Activated CD4-positive, alpha-beta memory T cell treated with anti-CD3 and anti-CD28 coated beads, Interleukin-2, amount 10 ng/mL, durations not matched to agents 7 days and 5 days (primary cell): Measurements from ENCODE around the gene LRP2BP. TPM values are rescaled to one million over a fixed set of nuclear protein-coding genes. Genes with fewer than 3 reads are reported as not detected.

Experiments
- CTCF ChIA-PET: fragments of 350-600 bp; sonication (Branson Sonifier 250); formaldehyde crosslinking; loops from one replicate; lab custom pipeline; 2021; ENCODE audit warnings: antibody characterized with exemption, inconsistent platforms; lab: Charles Lee
- POLR2A ChIA-PET: fragments of 350-600 bp; sonication (Branson Sonifier 250); formaldehyde crosslinking; loops from one replicate; lab custom pipeline; 2021; ENCODE audit warnings: antibody characterized with exemption; lab: Charles Lee
- DNase-seq: peaks from one replicate; pipeline ENCODE4 v3.0.0-alpha.2; 2020
- H3K27ac Mint-ChIP-seq: one replicate; pipeline ENCODE4 v1.8.0; 2021; ENCODE audit warnings: mild to moderate bottlenecking, mixed read lengths
- H3K27me3 Mint-ChIP-seq: one replicate; pipeline ENCODE4 v1.8.0; 2021; ENCODE audit warnings: mixed read lengths
- H3K36me3 Mint-ChIP-seq: one replicate; pipeline ENCODE4 v1.8.0; 2021; ENCODE audit warnings: low read depth, mixed read lengths
- H3K4me1 Mint-ChIP-seq: one replicate; pipeline ENCODE4 v1.8.0; 2021; ENCODE audit warnings: mixed read lengths
- H3K4me3 Mint-ChIP-seq: one replicate; pipeline ENCODE4 v1.8.0; 2021; ENCODE audit warnings: mild to moderate bottlenecking, mixed read lengths
- H3K9me3 Mint-ChIP-seq: one replicate; pipeline ENCODE4 v1.8.0; 2021; ENCODE audit warnings: mixed read lengths
- total RNA-seq, 2 experiments: library from RNA; stranded (reverse); gene quantifications; one replicate each; pipeline ENCODE4 v1.2.3, GENCODE V29; 2021

The LRP2BP gene
- total RNA-seq, 2 experiments from 2014 or later: 1.1 to 1.2 TPM

GRCh38 chr4:185412412-185412811, 16.7 kb upstream of the LRP2BP start:
- H3K4me1 Mint-ChIP-seq: no peaks in the 10 kb centered on the region
- POLR2A ChIA-PET: interaction anchor here (1.2 to 1.4 kb wide), 2 partner anchors 9 to 13 kb away, joined by 4 to 5 read pairs; partner anchors contain the start of gene UFSP2
- no peak overlapping the region for H3K4me3 Mint-ChIP-seq
- no peak for DNase-seq
- no peaks in the 10 kb centered on the region for H3K27me3 Mint-ChIP-seq
- H3K36me3 Mint-ChIP-seq: peaks cover 34% of the 10 kb centered on the region
- H3K9me3 Mint-ChIP-seq: no peaks in the 10 kb centered on the region
- no peak overlapping the region for H3K27ac Mint-ChIP-seq
- CTCF ChIA-PET: no interaction called here

GRCh38 chr4:185411849-185412248, 16.1 kb upstream of the LRP2BP start:
- no peak for DNase-seq
- H3K4me3 Mint-ChIP-seq: no peak overlapping the region
- H3K27ac Mint-ChIP-seq: no peak overlapping the region
- no peaks in the 10 kb centered on the region for H3K9me3 Mint-ChIP-seq
- ChIA-PET CTCF (no interaction called here), POLR2A (interaction anchor here (1.2 to 1.4 kb wide), 2 partner anchors 9 to 14 kb away, joined by 4 to 5 read pairs; partner anchors contain the start of gene UFSP2)
- no peaks in the 10 kb centered on the region for H3K27me3 Mint-ChIP-seq
- no peaks in the 10 kb centered on the region for H3K4me1 Mint-ChIP-seq
- H3K36me3 Mint-ChIP-seq: peaks cover 32% of the 10 kb centered on the region

- DNase-seq: no peak
- H3K27ac Mint-ChIP-seq: no peak overlapping the region
- peaks cover 7% of the 10 kb centered on the region for H3K4me1 Mint-ChIP-seq
- H3K27me3 Mint-ChIP-seq: no peaks in the 10 kb centered on the region
- no peaks in the 10 kb centered on the region for H3K9me3 Mint-ChIP-seq
- POLR2A ChIA-PET: no interaction called here
- peaks cover 29% of the 10 kb centered on the region for H3K36me3 Mint-ChIP-seq
- CTCF ChIA-PET: interaction anchor here (1.3 kb wide), 1 partner anchor 13 kb away, joined by 3 read pairs; no protein-coding TSS in a partner anchor
- H3K4me3 Mint-ChIP-seq: no peak overlapping the region
These were observed 12.7 kb upstream of the LRP2BP start for GRCh38 chr4:185408432-185408831.

- no peaks in the 10 kb centered on the region for H3K27me3 Mint-ChIP-seq
- no peak overlapping the region for H3K4me3 Mint-ChIP-seq
- DNase-seq: no peak
- H3K27ac Mint-ChIP-seq: no peak overlapping the region
- CTCF ChIA-PET: interaction anchor here (0.5 to 1.9 kb wide), 3 partner anchors 9 to 48 kb away, joined by 4 to 5 read pairs (median 4); partner anchors contain the start of gene UFSP2
- no peaks in the 10 kb centered on the region for H3K9me3 Mint-ChIP-seq
- peaks cover 7% of the 10 kb centered on the region for H3K4me1 Mint-ChIP-seq
- H3K36me3 Mint-ChIP-seq: peaks cover 48% of the 10 kb centered on the region
- POLR2A ChIA-PET: interaction anchor here (1.1 to 1.5 kb wide), 3 partner anchors 9 to 21 kb away, joined by 3 to 4 read pairs (median 3); partner anchors contain the start of genes ANKRD37, LRP2BP and UFSP2
These were observed 9.7 kb upstream of the LRP2BP start for GRCh38 chr4:185405296-185405999.

- H3K36me3 Mint-ChIP-seq: peaks cover 54% of the 10 kb centered on the region
These were observed 8.3 kb upstream of the LRP2BP start for GRCh38 chr4:185404031-185404430.

GRCh38 chr4:185399466-185399865, 3.7 kb upstream of the LRP2BP start:
- peaks cover 41% of the 10 kb centered on the region for H3K4me1 Mint-ChIP-seq
- H3K4me3 Mint-ChIP-seq: no peak overlapping the region
- CTCF ChIA-PET: no interaction called here
- H3K9me3 Mint-ChIP-seq: no peaks in the 10 kb centered on the region
- no peak overlapping the region for H3K27ac Mint-ChIP-seq
- POLR2A ChIA-PET: no interaction called here
- no peaks in the 10 kb centered on the region for H3K27me3 Mint-ChIP-seq
- DNase-seq: no peak
- H3K36me3 Mint-ChIP-seq: peaks cover 59% of the 10 kb centered on the region

More at GRCh38 chr4:185404031-185404430, 8.3 kb upstream of the LRP2BP start:
- DNase-seq: no peak
- H3K4me3 Mint-ChIP-seq: no peak overlapping the region
- ChIA-PET CTCF (interaction anchor here (1.9 kb wide), 1 partner anchor 21 kb away, joined by 5 read pairs; the partner anchor contains the start of gene UFSP2), POLR2A (interaction anchor here (1.1 to 1.3 kb wide), 2 partner anchors 7 to 8 kb away, joined by 3 read pairs; partner anchors contain the start of genes ANKRD37 and LRP2BP)
- no peaks in the 10 kb centered on the region for H3K9me3 Mint-ChIP-seq
- no peak overlapping the region for H3K27ac Mint-ChIP-seq
- H3K4me1 Mint-ChIP-seq: peaks cover 18% of the 10 kb centered on the region
- H3K27me3 Mint-ChIP-seq: no peaks in the 10 kb centered on the region

GRCh38 chr4:185398618-185399017, 2.9 kb upstream of the LRP2BP start:
- no peak for DNase-seq
- Mint-ChIP-seq H3K4me3 (peak overlapping the region; percentile 17), H3K36me3 (peaks cover 61% of the 10 kb centered on the region), H3K4me1 (peaks cover 48% of the 10 kb centered on the region), H3K27me3 (no peaks in the 10 kb centered on the region), H3K9me3 (no peaks in the 10 kb centered on the region), H3K27ac (no peak overlapping the region)
- ChIA-PET POLR2A (interaction anchor here (0.6 kb wide), 1 partner anchor 547 kb away, joined by 4 read pairs; no protein-coding TSS in a partner anchor), CTCF (no interaction called here)

GRCh38 chr4:185396724-185397385, 1.1 kb upstream of the LRP2BP start, which contains the start of gene ANKRD37:
TSS of gene ANKRD37 (plus strand) at chr4:185396841. CDS start at chr4:185396924, 83 bp downstream.
- peaks cover 50% of the 10 kb centered on the region for H3K36me3 Mint-ChIP-seq
- ChIA-PET POLR2A (interaction anchor here (0.6 to 4.3 kb wide), 11 partner anchors 8 to 254 kb away, joined by 3 to 47 read pairs (median 4); partner anchors contain the start of genes SLC25A4, SNX25 and UFSP2), CTCF (interaction anchor here (0.7 to 1.9 kb wide), 4 partner anchors 9 to 213 kb away, joined by 3 to 4 read pairs (median 4); partner anchors contain the start of gene SNX25)
- H3K4me3 Mint-ChIP-seq: peak within 1 kb of the TSS; percentile 84
- H3K9me3 Mint-ChIP-seq: no peaks in the 10 kb centered on the region
- H3K4me1 Mint-ChIP-seq: peaks cover 52% of the 10 kb centered on the region
- H3K27me3 Mint-ChIP-seq: no peaks in the 10 kb centered on the region
- no peak for DNase-seq
- H3K27ac Mint-ChIP-seq: peak within 1 kb of the TSS; percentile 92

- H3K9me3 Mint-ChIP-seq: no peaks in the 10 kb centered on the region
- peaks cover 44% of the 10 kb centered on the region for H3K36me3 Mint-ChIP-seq
- ChIA-PET POLR2A (interaction anchor here (0.6 to 4.3 kb wide), 17 partner anchors 8 to 747 kb away, joined by 3 to 47 read pairs (median 4); partner anchors contain the start of genes SLC25A4, SNX25 and UFSP2), CTCF (interaction anchor here (0.7 to 1.9 kb wide), 5 partner anchors 9 to 212 kb away, joined by 3 to 4 read pairs (median 4); partner anchors contain the start of genes SNX25 and UFSP2)
- peak; percentile 97 for DNase-seq
- peak overlapping the region; percentile 84 for H3K4me3 Mint-ChIP-seq
- peaks cover 52% of the 10 kb centered on the region for H3K4me1 Mint-ChIP-seq
- H3K27ac Mint-ChIP-seq: peak overlapping the region; percentile 92
- H3K27me3 Mint-ChIP-seq: no peaks in the 10 kb centered on the region
These were observed 416 bp upstream of the LRP2BP start for GRCh38 chr4:185395956-185396723.

GRCh38 chr4:185394568-185395237, 1.0 kb downstream of the LRP2BP start:
- Mint-ChIP-seq H3K27me3 (no peaks in the 10 kb centered on the region), H3K4me1 (peaks cover 47% of the 10 kb centered on the region), H3K27ac (peak overlapping the region; percentile 92), H3K36me3 (peaks cover 35% of the 10 kb centered on the region), H3K4me3 (peak overlapping the region; percentile 84), H3K9me3 (no peaks in the 10 kb centered on the region)
- POLR2A ChIA-PET: interaction anchor here (1.0 to 4.3 kb wide), 10 partner anchors 8 to 746 kb away, joined by 3 to 47 read pairs (median 5); partner anchors contain the start of genes CENPU, CFAP97, SNX25 and UFSP2
- CTCF ChIA-PET: interaction anchor here (1.2 to 1.7 kb wide), 3 partner anchors 10 to 31 kb away, joined by 3 to 4 read pairs (median 4); partner anchors contain the start of gene UFSP2
- no peak for DNase-seq

- Mint-ChIP-seq H3K27ac (no peak overlapping the region), H3K4me1 (peaks cover 23% of the 10 kb centered on the region), H3K27me3 (no peaks in the 10 kb centered on the region), H3K36me3 (peaks cover 12% of the 10 kb centered on the region), H3K9me3 (no peaks in the 10 kb centered on the region), H3K4me3 (no peak overlapping the region)
- POLR2A ChIA-PET: no interaction called here
- CTCF ChIA-PET: no interaction called here
- DNase-seq: no peak
These were observed 3.6 kb downstream of the LRP2BP start for GRCh38 chr4:185392156-185392555.
